Measurements from ENCODE around the gene HUNK. TPM values are rescaled to one million over a fixed set of nuclear protein-coding genes. Genes with fewer than 3 reads are reported as not detected.
"Not testable (repeated sequence)": the region's sequence is repeated elsewhere in the genome, so short reads cannot be mapped to it uniquely, and the experiment has no call there.

The HUNK gene
- total and polyA plus RNA-seq, 2 of the 8 experiments (the other 6 are each of a cell fraction or from before 2014, with no cell fraction given) = 1.9 to 10.2 TPM

DNA sequence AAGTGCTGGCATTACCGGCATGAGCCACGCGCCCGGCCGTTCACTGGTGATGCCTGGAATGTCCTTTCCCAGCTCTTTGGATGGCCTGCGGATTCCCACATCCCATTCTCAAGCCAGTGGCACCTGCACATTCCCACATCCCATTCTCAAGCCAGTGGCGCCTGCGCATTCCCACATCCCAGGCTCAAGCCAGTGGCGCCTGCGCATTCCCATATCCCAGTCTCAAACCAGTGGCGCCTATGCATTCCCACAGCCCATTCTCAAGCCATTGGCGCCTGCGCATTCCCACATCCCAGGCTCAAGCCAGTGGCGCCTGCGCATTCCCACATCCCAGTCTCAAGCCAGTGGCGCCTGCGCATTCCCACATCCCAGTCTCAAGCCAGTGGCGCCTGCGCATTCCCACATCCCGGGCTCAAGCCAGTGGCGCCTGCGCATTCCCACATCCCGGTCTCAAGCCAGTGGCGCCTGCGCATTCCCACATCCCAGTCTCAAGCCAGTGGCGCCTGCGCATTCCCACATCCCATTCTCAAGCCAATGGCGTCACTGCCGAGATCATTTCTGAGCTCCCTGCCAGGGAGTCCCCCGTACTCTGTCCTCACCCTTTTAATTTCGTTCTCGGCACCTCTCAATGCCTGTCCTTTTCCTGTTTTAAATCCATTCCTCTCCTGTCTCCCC is 74.2 kb downstream of the HUNK start:
- H4K5ac ChIP-seq (ENCODE audit: insufficient read length, low read depth, low read length); H2BK15ac ChIP-seq (ENCODE audit: low read length); H3K27me3 ChIP-seq (replicated peaks in 1 of 4; ENCODE audit: control insufficient read depth in 3 of 4, extremely low read depth in 1 of 4, insufficient read depth in 3 of 4, low read length in 3 of 4); H3K79me1 ChIP-seq (ENCODE audit: low read depth, low read length); DNase-seq (ENCODE audit: low read depth in 1 of 2, low spot score in 2 of 2); FAIRE-seq; H3K4me1 ChIP-seq (replicated peaks in 1 of 4; ENCODE audit: control insufficient read depth in 3 of 4, insufficient read depth in 4 of 4, low read length in 3 of 4); H4K20me1 ChIP-seq (replicated peaks in 1 of 2; ENCODE audit: control insufficient read depth in 1 of 2, insufficient read depth in 2 of 2, low read length in 2 of 2); H3K4me2 ChIP-seq (ENCODE audit: insufficient read depth in 1 of 2, low read depth in 2 of 2, low read length in 2 of 2); H3K36me3 ChIP-seq (ENCODE audit: control insufficient read depth in 2 of 4, insufficient read depth in 4 of 4, low read length in 3 of 4); H3K27ac ChIP-seq (ENCODE audit: low read depth, low read length); H2AFZ ChIP-seq (ENCODE audit: low read length); H3K56ac ChIP-seq (replicated peaks; ENCODE audit: insufficient read length, low read depth, low read length); H3K9ac ChIP-seq (replicated peaks in 1 of 4; ENCODE audit: extremely low read depth in 1 of 4, low read depth in 3 of 4, low read length in 3 of 4); H3K14ac ChIP-seq (ENCODE audit: insufficient read length); H4K8ac ChIP-seq (ENCODE audit: extremely low read depth, insufficient read depth, low read length); H3K23ac ChIP-seq (ENCODE audit: insufficient read length); H4K91ac ChIP-seq (replicated peaks; ENCODE audit: insufficient read length, low read length); H3K9me3 ChIP-seq (ENCODE audit: insufficient read depth in 2 of 2, low read depth in 1 of 2, low read length in 1 of 2); H3K79me2 ChIP-seq (ENCODE audit: control insufficient read depth in 1 of 2, insufficient read depth in 2 of 2, low read length in 2 of 2); H2BK120ac ChIP-seq (replicated peaks; ENCODE audit: low read depth, low read length); H2BK5ac ChIP-seq (ENCODE audit: low read depth, low read length); H3K4me3 ChIP-seq (ENCODE audit: extremely low read depth in 1 of 4, insufficient read depth in 2 of 4, low read depth in 3 of 4, low read length in 4 of 4); H2BK12ac ChIP-seq (ENCODE audit: low read depth, low read length); H3K18ac ChIP-seq (ENCODE audit: extremely low read depth, low read length); H2BK20ac ChIP-seq (ENCODE audit: low read length); H3K4ac ChIP-seq (replicated peaks; ENCODE audit: insufficient read length, low read depth, low read length); H2AK5ac ChIP-seq (ENCODE audit: low read depth, low read length); H3K23me2 ChIP-seq (ENCODE audit: low read depth, low read length): not testable (repeated sequence)
- 95% methylated on average over 29 of the region's 32 CpGs; no CpG with 5 or more reads in 1 of the 2 experiments for WGBS, 2 experiments (ENCODE audit: extremely low coverage in 1 of 2, insufficient coverage in 1 of 2, insufficient read length in 1 of 2, insufficient replicate concordance in 2 of 2, low coverage in 1 of 2, low lambda C conversion rate in 2 of 2, missing lambda C conversion rate in 1 of 2)
- CTCF ChIA-PET (ENCODE audit: partially characterized antibody) = interaction anchor here (0.8 to 1.7 kb wide), 4 partner anchors 13 to 217 kb away, joined by 3 to 4 read pairs (median 4); no protein-coding TSS in a partner anchor
- POLR2A ChIA-PET (ENCODE audit: partially characterized antibody) = interaction anchor here (0.7 kb wide), 1 partner anchor 714 kb away, joined by 3 read pairs; no protein-coding TSS in a partner anchor
